Measurements from ENCODE around the gene PPAT.
A peak's percentile ranks its signal among the peaks of the same experiment; 100 is the strongest.

DNA sequence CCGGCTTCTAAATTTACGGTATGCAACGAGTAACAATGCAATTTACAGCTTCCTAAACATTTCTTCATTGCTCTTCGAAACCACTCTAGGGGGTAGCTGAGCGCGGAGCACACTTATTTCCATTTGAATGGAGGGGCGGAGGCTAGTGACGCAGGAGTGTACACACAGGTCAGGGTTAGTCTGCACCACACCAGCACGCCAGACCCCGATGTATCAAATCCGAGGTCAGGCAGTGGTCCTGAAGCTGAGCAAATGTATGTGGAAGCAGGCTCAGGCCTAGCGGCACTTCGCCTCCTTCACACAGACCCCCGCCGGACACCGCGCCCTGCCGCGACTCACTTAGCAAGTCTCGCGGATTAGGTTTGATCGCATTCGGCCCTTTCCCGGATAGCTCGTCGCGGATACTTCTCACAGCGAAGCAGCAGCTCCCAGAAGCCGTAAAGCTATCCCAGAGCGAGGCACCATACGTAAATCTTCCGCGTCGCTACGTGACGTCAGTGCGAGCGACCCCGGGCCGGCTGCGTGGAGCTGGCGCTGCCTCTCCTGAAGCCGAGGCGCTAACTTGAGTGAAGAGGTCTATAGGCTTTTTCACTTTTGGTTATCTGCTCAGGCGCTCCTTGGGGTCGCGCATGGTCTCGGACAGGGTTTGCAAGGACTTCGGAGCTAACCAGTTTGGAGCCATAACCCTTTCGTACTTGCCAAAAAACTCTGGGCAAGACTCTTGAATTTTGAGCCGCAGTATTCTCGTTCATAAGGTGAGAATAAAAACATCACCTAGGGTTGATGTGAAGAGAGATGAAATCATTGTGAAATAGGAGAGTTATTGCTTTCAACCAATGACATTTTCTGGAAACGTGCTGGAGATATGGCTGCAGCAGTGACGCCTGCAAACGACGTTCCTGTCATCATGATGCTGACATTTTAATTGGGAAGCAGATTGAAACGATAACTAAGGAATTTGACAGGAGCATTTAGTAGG is 48.1 kb downstream of the PPAT start, which contains the start of gene AASDH:
- TF ChIP-seq, protein P1, sequence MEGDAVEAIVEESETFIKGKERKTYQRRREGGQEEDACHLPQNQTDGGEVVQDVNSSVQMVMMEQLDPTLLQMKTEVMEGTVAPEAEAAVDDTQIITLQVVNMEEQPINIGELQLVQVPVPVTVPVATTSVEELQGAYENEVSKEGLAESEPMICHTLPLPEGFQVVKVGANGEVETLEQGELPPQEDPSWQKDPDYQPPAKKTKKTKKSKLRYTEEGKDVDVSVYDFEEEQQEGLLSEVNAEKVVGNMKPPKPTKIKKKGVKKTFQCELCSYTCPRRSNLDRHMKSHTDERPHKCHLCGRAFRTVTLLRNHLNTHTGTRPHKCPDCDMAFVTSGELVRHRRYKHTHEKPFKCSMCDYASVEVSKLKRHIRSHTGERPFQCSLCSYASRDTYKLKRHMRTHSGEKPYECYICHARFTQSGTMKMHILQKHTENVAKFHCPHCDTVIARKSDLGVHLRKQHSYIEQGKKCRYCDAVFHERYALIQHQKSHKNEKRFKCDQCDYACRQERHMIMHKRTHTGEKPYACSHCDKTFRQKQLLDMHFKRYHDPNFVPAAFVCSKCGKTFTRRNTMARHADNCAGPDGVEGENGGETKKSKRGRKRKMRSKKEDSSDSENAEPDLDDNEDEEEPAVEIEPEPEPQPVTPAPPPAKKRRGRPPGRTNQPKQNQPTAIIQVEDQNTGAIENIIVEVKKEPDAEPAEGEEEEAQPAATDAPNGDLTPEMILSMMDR (IDR thresholded peaks at IDR 0.05), result peak in 1 of 4 experiments; percentile 4
- TF ChIP-seq POLR2A (IDR thresholded peaks at IDR 0.05), result peak; percentile 45 to 68
